Uterus (tissue), 4 donors: ENCODE results near the gene PPFIA3. TPM values are rescaled to one million over a fixed set of nuclear protein-coding genes. Genes with fewer than 3 reads are reported as not detected.

ENCODE experiments used
- DNase-seq, 2 donors: peaks; one replicate each; pipeline ENCODE4 v3.0.0-alpha.2; 2019 to 2020
- H3K27ac ChIP-seq, 2 donors: fragments of 200-600 bp; sonication (generic); 1 replicate in 1 of 2; 2 replicates in 1 of 2; pipeline ENCODE4 v1.5.1; 2016 to 2018
- H3K27me3 ChIP-seq, 2 donors: fragments of 200-600 bp; sonication (generic); one replicate each; pipeline ENCODE4 v1.5.1; 2018 to 2019; ENCODE audit warnings: control low read depth in 1 of 2
- H3K36me3 ChIP-seq, 2 donors: fragments of 200-600 bp; sonication (generic); one replicate each; pipeline ENCODE4 v1.5.1; 2019; ENCODE audit warnings: control low read depth in 1 of 2
- H3K4me1 ChIP-seq, 2 donors: fragments of 200-600 bp; sonication (generic); one replicate each; pipeline ENCODE4 v1.5.1; 2018 to 2019; ENCODE audit warnings: control low read depth in 1 of 2
- H3K4me3 ChIP-seq, 2 donors: fragments of 200-600 bp; sonication (generic); 1 replicate in 1 of 2; 2 replicates in 1 of 2; pipeline ENCODE4 v1.5.1; 2018 to 2019; ENCODE audit warnings: mild to moderate bottlenecking in 1 of 2
- H3K9me3 ChIP-seq, 2 donors: fragments of 200-600 bp; sonication (generic); one replicate each; pipeline ENCODE4 v1.5.1; 2019; ENCODE audit warnings: control low read depth in 1 of 2
- POLR2A ChIP-seq, 2 donors: fragments of 450-650 bp; IDR thresholded peaks; one replicate each; pipeline ENCODE4 v1.6.1; 2016; ENCODE audit warnings: antibody characterized with exemption in 2 of 2, mild to moderate bottlenecking in 1 of 2, moderate library complexity in 1 of 2
- intact Hi-C: fragments of 100-400 bp; cut with DNase I; formaldehyde crosslinking; loops from one replicate; pipeline ENCODE4 v1.15.1; 2023; ENCODE audit warnings: low total_unique reads
- small RNA-seq: library from RNA; depleted of rRNA; stranded (forward); fragments of <200 nt; gene quantifications from one replicate; pipeline ENCODE3, GENCODE V24; 2016
- total RNA-seq, 4 donors: library from RNA; depleted of rRNA in 3 of 4; stranded (reverse); fragments of >200 nt in 3 of 4; gene quantifications; one replicate each; pipeline versions ENCODE4 v1.1.0 to v1.2.4, GENCODE V29; 2014 to 2023
- TF ChIP-seq, protein P1 (sequence below), 4 experiments: fragments of 200-600 bp in 2 of 4; fragments of 450-650 bp in 2 of 4; sonication (generic) in 2 of 4; IDR thresholded peaks; one replicate each; pipeline ENCODE4 v1.5.1; 2016 to 2019; ENCODE audit warnings: antibody characterized with exemption in 4 of 4, mild to moderate bottlenecking in 2 of 4, moderate library complexity in 1 of 4
- donor health status: DM: yes; HTN: yes; CAD: no.

The PPFIA3 gene
- total RNA-seq, 4 donors from 2014 or later = 0.51 to 8.3 (median 7.4) TPM; not detected in 1

DNA sequence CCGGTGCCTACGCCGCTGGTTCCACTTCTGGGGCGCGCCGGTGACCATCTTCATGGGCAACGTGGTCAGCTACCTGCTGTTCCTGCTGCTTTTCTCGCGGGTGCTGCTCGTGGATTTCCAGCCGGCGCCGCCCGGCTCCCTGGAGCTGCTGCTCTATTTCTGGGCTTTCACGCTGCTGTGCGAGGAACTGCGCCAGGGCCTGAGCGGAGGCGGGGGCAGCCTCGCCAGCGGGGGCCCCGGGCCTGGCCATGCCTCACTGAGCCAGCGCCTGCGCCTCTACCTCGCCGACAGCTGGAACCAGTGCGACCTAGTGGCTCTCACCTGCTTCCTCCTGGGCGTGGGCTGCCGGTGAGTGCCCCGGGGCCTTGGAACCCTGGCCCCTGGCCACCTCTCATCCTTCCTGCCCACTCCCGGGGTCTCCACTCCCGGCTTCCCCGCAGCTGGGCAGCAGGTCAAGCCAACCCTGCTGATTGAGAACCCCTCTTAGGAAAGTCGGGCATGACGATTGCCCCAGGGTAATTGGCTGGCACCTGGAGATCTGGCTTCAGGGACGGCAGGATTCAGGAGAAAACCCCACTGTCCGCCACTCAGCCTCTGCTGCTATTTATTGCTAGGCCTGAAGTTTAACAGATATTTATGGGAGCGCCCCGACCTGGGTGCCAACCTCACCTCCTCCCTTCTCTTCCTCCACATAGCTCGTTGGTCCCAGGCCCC is 77.3 kb downstream of the PPFIA3 start:
- DNase-seq = peak in 1 of 2 donors; percentile 53
- no peaks in the 10 kb centered on the region for H3K36me3 ChIP-seq
- no peak overlapping the region for H3K27ac ChIP-seq
- no peaks in the 10 kb centered on the region for H3K9me3 ChIP-seq
- TF ChIP-seq, protein P1, sequence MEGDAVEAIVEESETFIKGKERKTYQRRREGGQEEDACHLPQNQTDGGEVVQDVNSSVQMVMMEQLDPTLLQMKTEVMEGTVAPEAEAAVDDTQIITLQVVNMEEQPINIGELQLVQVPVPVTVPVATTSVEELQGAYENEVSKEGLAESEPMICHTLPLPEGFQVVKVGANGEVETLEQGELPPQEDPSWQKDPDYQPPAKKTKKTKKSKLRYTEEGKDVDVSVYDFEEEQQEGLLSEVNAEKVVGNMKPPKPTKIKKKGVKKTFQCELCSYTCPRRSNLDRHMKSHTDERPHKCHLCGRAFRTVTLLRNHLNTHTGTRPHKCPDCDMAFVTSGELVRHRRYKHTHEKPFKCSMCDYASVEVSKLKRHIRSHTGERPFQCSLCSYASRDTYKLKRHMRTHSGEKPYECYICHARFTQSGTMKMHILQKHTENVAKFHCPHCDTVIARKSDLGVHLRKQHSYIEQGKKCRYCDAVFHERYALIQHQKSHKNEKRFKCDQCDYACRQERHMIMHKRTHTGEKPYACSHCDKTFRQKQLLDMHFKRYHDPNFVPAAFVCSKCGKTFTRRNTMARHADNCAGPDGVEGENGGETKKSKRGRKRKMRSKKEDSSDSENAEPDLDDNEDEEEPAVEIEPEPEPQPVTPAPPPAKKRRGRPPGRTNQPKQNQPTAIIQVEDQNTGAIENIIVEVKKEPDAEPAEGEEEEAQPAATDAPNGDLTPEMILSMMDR (IDR thresholded peaks at IDR 0.05) = no peak
- TF ChIP-seq POLR2A (IDR thresholded peaks at IDR 0.05) = no peak
- peaks cover 0 to 5% of the 10 kb centered on the region in 2 donors for H3K4me1 ChIP-seq
- H3K27me3 ChIP-seq = no peaks in the 10 kb centered on the region
- no peak overlapping the region for H3K4me3 ChIP-seq
- intact Hi-C loops = no loop called here

DNA sequence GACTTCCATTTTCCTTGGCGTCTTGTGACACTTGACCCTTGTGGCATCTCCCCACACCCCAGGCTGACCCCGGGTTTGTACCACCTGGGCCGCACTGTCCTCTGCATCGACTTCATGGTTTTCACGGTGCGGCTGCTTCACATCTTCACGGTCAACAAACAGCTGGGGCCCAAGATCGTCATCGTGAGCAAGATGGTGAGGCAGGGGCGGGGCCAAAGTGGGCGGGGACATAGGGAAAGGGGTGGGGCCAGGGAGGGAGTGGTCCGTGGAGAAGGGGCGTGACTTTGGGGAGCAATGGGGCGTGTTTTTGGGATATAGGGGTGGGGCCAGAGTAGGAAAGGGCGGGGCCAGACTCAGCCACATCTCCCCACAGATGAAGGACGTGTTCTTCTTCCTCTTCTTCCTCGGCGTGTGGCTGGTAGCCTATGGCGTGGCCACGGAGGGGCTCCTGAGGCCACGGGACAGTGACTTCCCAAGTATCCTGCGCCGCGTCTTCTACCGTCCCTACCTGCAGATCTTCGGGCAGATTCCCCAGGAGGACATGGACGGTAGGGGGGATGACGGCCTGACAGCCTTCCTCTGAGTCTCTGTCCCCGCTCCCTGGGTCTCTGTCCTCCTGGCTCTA is 81.0 kb downstream of the PPFIA3 start:
- Histone ChIP-seq H3K27me3 (no peaks in the 10 kb centered on the region), H3K9me3 (no peaks in the 10 kb centered on the region), H3K27ac (no peak overlapping the region), H3K4me3 (no peak overlapping the region), H3K36me3 (no peaks in the 10 kb centered on the region), H3K4me1 (peaks cover 0 to 5% of the 10 kb centered on the region in 2 donors)
- TF ChIP-seq, protein P1 (IDR thresholded peaks at IDR 0.05) = no peak
- no peak for TF ChIP-seq POLR2A (IDR thresholded peaks at IDR 0.05)
- intact Hi-C loops = no loop called here
- DNase-seq = no peak

Small RNAs within 50 kb of the gene (small RNA-seq; reads per million reads assigned to genes)
- gene RN7SL708P = not detected

Other genes with a start within 250 kb of the PPFIA3 start
- 10 to 100 TPM; 28.6 to 53.0 (median 30.9) TPM for gene PPP1R15A, start 247.1 kb upstream of the PPFIA3 start, total RNA-seq
- under 1 TPM in 2 of 4 donors, not detected in 2; 0.14 to 0.70 TPM for gene TULP2, start 220.8 kb upstream of the PPFIA3 start, total RNA-seq
- gene NUCB1, start 219.2 kb upstream of the PPFIA3 start, total RNA-seq = 100 to 1,000 TPM in 3 of 4 donors, 10 to 100 TPM in 1; 98.5 to 211 (median 173) TPM
- gene DHDH, start 185.8 kb upstream of the PPFIA3 start, total RNA-seq = under 1 TPM in 2 of 4 donors, not detected in 2; 0.41 to 0.95 TPM
- gene BAX, start 164.7 kb upstream of the PPFIA3 start, total RNA-seq = 10 to 100 TPM; 16.5 to 84.5 (median 39.5) TPM
- gene FTL, start 154.2 kb upstream of the PPFIA3 start, total RNA-seq = 1,000 to 10,000 TPM in 3 of 4 donors, 100 to 1,000 TPM in 1; 472 to 2,968 (median 1,570) TPM
- gene GYS1, start 126.2 kb upstream of the PPFIA3 start, total RNA-seq = 10 to 100 TPM in 3 of 4 donors, 1 to 10 TPM in 1; 4.9 to 39.8 (median 16.6) TPM
- gene RUVBL2, start 125.7 kb upstream of the PPFIA3 start, total RNA-seq = 100 to 1,000 TPM in 1 of 4 donors, 10 to 100 TPM in 3; 51.9 to 109 (median 77.7) TPM
- not detected for gene LHB, start 102.5 kb upstream of the PPFIA3 start, total RNA-seq
- gene CGB3, start 95.2 kb upstream of the PPFIA3 start, total RNA-seq = not detected
- gene CGB2, start 87.7 kb upstream of the PPFIA3 start, total RNA-seq = not detected
- gene CGB1, start 82.6 kb upstream of the PPFIA3 start, total RNA-seq = not detected
- not detected for gene CGB5, start 75.7 kb upstream of the PPFIA3 start, total RNA-seq
- not detected for gene CGB8, start 70.4 kb upstream of the PPFIA3 start, total RNA-seq
- gene CGB7, start 61.8 kb upstream of the PPFIA3 start, total RNA-seq = not detected
- gene NTF4, start 54.7 kb upstream of the PPFIA3 start, total RNA-seq = 1 to 10 TPM in 1 of 4 donors, under 1 TPM in 1, not detected in 2; 0.64 to 2.2 TPM
- gene KCNA7, start 46.8 kb upstream of the PPFIA3 start, total RNA-seq = not detected
- gene SNRNP70, start 34.1 kb upstream of the PPFIA3 start, total RNA-seq = 100 to 1,000 TPM; 196 to 462 (median 289) TPM
- 10 to 100 TPM in 1 of 4 donors, 1 to 10 TPM in 2, not detected in 1; 5.1 to 15.2 (median 5.7) TPM for gene LIN7B, start 5.2 kb upstream of the PPFIA3 start, total RNA-seq
- not detected for gene C19orf73, start 401 bp upstream of the PPFIA3 start, total RNA-seq
- gene HRC, start 35.9 kb downstream of the PPFIA3 start, total RNA-seq = 10 to 100 TPM in 1 of 4 donors, 1 to 10 TPM in 2, under 1 TPM in 1; 0.51 to 13.5 (median 6.6) TPM
- 10 to 100 TPM in 3 of 4 donors, 1 to 10 TPM in 1; 9.7 to 28.7 (median 15.4) TPM for gene TRPM4, start 38.2 kb downstream of the PPFIA3 start, total RNA-seq
- gene SLC6A16, start 205.6 kb downstream of the PPFIA3 start, total RNA-seq = 1 to 10 TPM in 1 of 4 donors, under 1 TPM in 2, not detected in 1; 0.55 to 7.5 (median 0.88) TPM
- gene CD37, start 215.9 kb downstream of the PPFIA3 start, total RNA-seq = 10 to 100 TPM in 1 of 4 donors, 1 to 10 TPM in 3; 4.4 to 11.0 (median 7.8) TPM
- gene TEAD2, start 242.9 kb downstream of the PPFIA3 start, total RNA-seq = 10 to 100 TPM; 21.8 to 83.2 (median 48.5) TPM
- gene DKKL1, start 244.3 kb downstream of the PPFIA3 start, total RNA-seq = 1 to 10 TPM in 1 of 4 donors, not detected in 3; 1.3 TPM